ENCODE results near the gene PCDHGA11.

Gene PCDHGA11

DNA sequence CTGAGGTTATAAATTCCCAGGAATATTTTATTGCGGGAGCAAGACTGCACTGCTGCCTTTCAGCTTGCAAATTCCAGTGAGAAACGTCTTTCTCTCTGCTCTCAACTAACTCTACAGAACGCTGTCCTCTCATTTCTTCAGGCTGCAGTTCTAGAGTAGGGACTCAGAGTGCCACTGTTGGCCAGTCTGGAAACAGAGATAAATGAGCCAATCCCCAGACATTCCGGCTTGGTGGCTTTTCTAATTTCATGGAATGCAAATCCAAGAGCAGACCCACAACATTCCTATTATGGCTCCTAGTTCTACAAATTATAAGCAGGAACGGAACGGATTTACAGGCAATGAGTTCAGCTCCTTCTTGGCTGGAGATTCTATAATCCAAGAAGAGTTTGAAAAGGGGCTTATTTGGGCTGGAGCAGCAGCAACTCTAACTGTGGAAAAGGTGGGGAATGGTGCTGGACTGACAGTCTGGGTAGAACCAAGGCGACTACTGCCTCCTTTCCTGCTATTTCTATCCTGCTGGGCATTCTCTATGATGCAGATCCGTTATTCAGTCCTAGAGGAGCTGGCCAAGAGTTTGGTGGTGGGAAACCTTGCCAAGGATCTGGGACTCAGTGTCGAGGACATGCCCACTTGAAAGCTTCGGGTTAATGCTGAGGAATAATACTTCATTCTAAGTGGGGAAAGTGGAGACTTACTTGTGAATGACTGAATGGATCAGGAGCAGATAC, 18.7 kb downstream of the PCDHGA11 start:
- TF ChIP-seq, protein P1, sequence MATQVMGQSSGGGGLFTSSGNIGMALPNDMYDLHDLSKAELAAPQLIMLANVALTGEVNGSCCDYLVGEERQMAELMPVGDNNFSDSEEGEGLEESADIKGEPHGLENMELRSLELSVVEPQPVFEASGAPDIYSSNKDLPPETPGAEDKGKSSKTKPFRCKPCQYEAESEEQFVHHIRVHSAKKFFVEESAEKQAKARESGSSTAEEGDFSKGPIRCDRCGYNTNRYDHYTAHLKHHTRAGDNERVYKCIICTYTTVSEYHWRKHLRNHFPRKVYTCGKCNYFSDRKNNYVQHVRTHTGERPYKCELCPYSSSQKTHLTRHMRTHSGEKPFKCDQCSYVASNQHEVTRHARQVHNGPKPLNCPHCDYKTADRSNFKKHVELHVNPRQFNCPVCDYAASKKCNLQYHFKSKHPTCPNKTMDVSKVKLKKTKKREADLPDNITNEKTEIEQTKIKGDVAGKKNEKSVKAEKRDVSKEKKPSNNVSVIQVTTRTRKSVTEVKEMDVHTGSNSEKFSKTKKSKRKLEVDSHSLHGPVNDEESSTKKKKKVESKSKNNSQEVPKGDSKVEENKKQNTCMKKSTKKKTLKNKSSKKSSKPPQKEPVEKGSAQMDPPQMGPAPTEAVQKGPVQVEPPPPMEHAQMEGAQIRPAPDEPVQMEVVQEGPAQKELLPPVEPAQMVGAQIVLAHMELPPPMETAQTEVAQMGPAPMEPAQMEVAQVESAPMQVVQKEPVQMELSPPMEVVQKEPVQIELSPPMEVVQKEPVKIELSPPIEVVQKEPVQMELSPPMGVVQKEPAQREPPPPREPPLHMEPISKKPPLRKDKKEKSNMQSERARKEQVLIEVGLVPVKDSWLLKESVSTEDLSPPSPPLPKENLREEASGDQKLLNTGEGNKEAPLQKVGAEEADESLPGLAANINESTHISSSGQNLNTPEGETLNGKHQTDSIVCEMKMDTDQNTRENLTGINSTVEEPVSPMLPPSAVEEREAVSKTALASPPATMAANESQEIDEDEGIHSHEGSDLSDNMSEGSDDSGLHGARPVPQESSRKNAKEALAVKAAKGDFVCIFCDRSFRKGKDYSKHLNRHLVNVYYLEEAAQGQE (IDR thresholded peaks at IDR 0.05; ENCODE audit: insufficient read depth in 1 of 2, low read depth in 2 of 2, low read length in 2 of 2), result no peak
- no peak for TF ChIP-seq FOXP2 (optimal IDR thresholded peaks at IDR 0.05; ENCODE audit: borderline replicate concordance, extremely low read depth, extremely low read length, insufficient read depth)
- TF ChIP-seq SIN3A (IDR thresholded peaks at IDR 0.05; ENCODE audit: borderline replicate concordance, insufficient read depth, low read length), result no peak
- no peak for TF ChIP-seq TAF1 (IDR thresholded peaks at IDR 0.05; ENCODE audit: borderline replicate concordance, insufficient read depth, low read length)
- no peak for TF ChIP-seq POLR2AphosphoS5 (IDR thresholded peaks at IDR 0.05; ENCODE audit: low read depth, low read length)

DNA sequence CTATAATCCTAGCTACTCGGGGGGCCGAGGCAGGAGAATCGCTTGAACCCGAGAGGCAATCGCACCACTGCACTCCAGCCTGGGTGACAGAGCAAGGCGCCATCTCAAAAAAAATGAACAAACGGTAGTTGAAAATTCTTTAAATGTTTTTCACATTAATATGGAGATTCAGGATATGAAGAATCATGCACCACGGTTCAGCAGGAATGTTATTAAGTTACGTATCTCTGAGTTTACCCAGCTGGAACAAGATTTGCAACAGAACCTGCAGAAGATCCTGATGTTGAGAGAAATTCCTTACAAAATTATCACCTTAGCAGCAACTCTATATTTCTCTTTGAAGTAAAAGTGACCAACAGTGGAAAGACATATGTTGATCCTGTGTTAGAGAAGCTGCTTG, 19.5 kb downstream of the PCDHGA11 start:
- TF ChIP-seq SIN3A (IDR thresholded peaks at IDR 0.05; ENCODE audit: borderline replicate concordance, insufficient read depth, low read length) (no peak), FOXP2 (optimal IDR thresholded peaks at IDR 0.05; ENCODE audit: borderline replicate concordance, extremely low read depth, extremely low read length, insufficient read depth) (no peak), POLR2AphosphoS5 (IDR thresholded peaks at IDR 0.05; ENCODE audit: low read depth, low read length) (no peak), TAF1 (IDR thresholded peaks at IDR 0.05; ENCODE audit: borderline replicate concordance, insufficient read depth, low read length) (no peak)
- TF ChIP-seq, protein P1 (IDR thresholded peaks at IDR 0.05; ENCODE audit: insufficient read depth in 1 of 2, low read depth in 2 of 2, low read length in 2 of 2), result no peak

DNA sequence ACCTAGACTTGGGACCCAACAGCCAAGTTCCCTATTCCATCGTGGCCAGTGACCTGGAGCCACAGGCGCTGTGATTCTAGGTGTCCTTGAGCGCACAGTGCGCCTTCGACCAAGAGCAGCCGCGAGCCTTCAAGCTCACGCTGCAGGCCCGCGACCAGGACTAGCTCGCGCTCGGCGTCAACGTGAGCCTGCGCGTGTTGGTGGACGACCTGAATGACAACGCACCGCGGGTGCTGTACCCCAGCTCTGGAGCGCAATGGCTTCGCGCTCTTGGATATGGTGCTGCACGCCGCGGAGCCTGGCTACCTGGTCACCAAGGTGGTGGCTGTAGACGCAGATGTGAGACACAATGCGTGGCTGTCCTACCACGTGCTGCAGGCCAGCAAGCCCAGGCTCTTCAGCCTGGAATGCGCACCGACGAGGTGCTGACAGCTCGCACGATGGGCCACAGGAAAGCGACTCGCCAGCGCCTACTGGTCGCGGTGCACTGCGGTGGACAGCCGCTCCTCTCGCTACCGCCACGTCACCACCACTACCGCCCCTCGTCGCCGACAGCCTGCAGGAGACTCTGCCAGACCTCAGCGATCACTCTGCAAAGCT, 20.8 kb downstream of the PCDHGA11 start:
- TF ChIP-seq, protein P1 (IDR thresholded peaks at IDR 0.05; ENCODE audit: insufficient read depth in 1 of 2, low read depth in 2 of 2, low read length in 2 of 2), result no peak
- TF ChIP-seq SIN3A (IDR thresholded peaks at IDR 0.05; ENCODE audit: borderline replicate concordance, insufficient read depth, low read length), result no peak
- TF ChIP-seq FOXP2 (optimal IDR thresholded peaks at IDR 0.05; ENCODE audit: borderline replicate concordance, extremely low read depth, extremely low read length, insufficient read depth), result no peak
- no peak for TF ChIP-seq TAF1 (IDR thresholded peaks at IDR 0.05; ENCODE audit: borderline replicate concordance, insufficient read depth, low read length)
- no peak for TF ChIP-seq POLR2AphosphoS5 (IDR thresholded peaks at IDR 0.05; ENCODE audit: low read depth, low read length)

DNA sequence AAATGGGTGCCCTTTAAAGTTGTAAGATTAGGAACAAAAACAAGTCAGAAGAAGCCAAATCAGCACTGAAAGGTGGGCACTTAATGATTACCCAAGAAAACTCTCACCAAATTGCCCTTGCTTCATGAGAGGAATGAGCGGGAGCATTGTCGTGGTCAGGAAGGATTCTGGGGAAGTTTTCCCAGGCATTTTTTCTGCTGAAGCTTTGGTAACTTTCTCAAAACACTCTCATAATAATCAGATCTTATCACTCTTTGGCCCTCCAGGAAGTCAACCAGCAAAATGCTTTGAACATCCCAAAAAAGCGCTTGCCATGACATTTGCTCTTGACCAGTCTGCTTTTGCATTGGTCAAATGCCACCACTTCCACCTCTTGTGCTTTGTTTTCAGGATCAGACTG, 44.5 kb downstream of the PCDHGA11 start:
- TF ChIP-seq TAF1 (IDR thresholded peaks at IDR 0.05; ENCODE audit: borderline replicate concordance, insufficient read depth, low read length) (no peak), FOXP2 (optimal IDR thresholded peaks at IDR 0.05; ENCODE audit: borderline replicate concordance, extremely low read depth, extremely low read length, insufficient read depth) (no peak), POLR2AphosphoS5 (IDR thresholded peaks at IDR 0.05; ENCODE audit: low read depth, low read length) (no peak), SIN3A (IDR thresholded peaks at IDR 0.05; ENCODE audit: borderline replicate concordance, insufficient read depth, low read length) (no peak)
- TF ChIP-seq, protein P1 (IDR thresholded peaks at IDR 0.05; ENCODE audit: insufficient read depth in 1 of 2, low read depth in 2 of 2, low read length in 2 of 2), result no peak

Measured in PFSK-1 (cell line).